Inflammatory macrophage treated with lipopolysaccharide for 4 hours (primary cell): ENCODE data around the gene HLCS.

Experiments used
- DNase-seq: peaks from one replicate; pipeline ENCODE4 v3.0.0-alpha.2; 2020

The HLCS gene

GRCh38 chr21:36713746-36714145, 252.7 kb downstream of the HLCS start:
- DNase-seq, result no peak

DNA sequence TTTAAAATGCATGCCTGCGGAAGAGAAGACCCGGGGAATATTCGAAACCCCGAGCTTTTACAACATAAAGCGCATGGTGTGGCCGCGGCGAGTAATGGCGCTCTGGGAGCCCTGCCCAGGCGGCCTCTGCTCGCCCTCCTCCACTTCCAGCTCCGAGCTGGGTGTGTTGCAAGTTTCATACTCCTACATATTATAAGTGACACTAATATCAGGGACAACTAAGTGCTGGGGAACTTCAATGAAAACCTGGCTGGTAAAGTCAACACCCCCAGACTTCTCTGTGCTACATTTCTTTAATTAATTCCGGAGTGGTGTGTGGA, 255.8 kb downstream of the HLCS start:
- peak; percentile 48 for DNase-seq

GRCh38 chr21:36709868-36710728, 256.4 kb downstream of the HLCS start:
- no peak for DNase-seq

GRCh38 chr21:36709030-36709867, 257.2 kb downstream of the HLCS start:
- no peak for DNase-seq

DNA sequence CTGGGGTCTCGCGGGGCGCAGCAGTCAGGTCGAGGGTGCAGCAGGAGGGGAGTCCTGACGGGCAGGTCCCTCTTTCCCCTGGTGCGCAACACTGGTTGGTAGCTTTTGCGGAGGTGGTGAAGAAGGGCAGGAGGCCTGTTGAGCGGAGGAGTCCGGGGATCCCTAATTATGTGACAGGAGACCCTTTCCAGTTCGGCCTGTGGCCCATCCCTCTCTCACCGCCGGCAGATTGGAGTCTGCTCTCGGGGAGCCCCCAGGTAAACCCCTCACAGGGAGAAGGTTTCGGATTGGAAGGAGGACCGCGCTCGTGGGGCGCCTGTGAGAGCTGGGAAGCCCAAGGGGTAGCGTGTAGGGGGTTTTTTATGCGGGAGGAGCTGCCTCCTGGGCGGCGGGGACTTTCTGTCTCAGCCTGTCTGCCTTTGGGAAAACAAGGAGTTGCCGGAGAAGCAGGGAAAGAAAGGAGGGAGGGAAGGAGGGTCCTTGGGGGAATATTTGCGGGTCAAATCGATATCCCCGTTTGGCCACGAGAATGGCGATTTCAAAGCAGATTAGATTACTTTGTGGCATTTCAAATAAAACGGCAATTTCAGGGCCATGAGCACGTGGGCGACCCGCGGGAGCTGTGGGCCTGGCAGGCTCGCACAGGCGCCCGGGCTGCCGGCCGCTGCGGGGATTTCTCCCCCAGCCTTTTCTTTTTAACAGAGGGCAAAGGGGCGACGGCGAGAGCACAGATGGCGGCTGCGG, 258.0 kb downstream of the HLCS start:
- DNase-seq, result no peak

- no peak for DNase-seq
Measured at GRCh38 chr21:36707763-36708285, 258.6 kb downstream of the HLCS start.

- DNase-seq, result no peak
Measured at GRCh38 chr21:36706951-36707762, 259.3 kb downstream of the HLCS start.

- no peak for DNase-seq
Measured at GRCh38 chr21:36706482-36706852, 260.0 kb downstream of the HLCS start.

DNA sequence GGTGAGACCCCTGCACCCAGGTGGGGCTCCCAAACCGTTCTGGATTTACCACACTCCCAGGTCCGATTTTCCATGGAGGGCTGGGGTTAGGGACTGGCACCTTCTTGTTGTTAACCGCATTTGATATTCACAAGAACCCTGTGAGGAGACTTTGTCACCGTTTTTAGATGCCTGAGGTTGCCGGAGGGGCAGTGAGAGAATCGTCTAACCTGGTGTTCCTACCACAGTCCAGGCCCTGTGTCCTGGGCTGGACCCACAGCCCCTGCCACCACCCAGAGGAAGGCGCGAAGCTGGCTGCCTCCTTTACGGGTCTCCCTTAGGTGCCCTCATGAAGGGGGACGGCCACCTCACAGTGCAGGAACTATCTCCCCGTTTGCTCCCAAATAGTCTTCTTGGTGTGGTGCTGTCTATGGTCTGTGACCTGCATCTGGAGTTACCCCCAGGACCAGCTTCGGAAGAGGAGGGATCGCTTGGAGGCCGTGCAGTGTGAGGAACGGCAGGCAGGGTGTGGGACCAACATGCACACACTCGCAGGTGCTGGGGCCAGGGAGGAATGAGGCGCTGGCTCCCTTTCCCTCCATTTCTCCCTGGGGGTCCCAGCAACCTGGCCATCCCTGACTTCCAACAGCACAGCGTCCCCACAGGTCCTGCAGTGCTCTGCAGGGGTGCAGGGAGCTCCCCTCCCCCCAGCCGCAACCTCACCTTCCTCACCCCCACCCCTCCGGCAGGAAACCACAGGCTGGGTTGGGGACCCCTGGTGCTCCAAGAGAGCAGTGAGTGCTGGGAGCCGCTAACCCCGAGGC, 260.6 kb downstream of the HLCS start:
- DNase-seq, result no peak

GRCh38 chr21:36704958-36705678, 261.4 kb downstream of the HLCS start:
- no peak for DNase-seq

DNA sequence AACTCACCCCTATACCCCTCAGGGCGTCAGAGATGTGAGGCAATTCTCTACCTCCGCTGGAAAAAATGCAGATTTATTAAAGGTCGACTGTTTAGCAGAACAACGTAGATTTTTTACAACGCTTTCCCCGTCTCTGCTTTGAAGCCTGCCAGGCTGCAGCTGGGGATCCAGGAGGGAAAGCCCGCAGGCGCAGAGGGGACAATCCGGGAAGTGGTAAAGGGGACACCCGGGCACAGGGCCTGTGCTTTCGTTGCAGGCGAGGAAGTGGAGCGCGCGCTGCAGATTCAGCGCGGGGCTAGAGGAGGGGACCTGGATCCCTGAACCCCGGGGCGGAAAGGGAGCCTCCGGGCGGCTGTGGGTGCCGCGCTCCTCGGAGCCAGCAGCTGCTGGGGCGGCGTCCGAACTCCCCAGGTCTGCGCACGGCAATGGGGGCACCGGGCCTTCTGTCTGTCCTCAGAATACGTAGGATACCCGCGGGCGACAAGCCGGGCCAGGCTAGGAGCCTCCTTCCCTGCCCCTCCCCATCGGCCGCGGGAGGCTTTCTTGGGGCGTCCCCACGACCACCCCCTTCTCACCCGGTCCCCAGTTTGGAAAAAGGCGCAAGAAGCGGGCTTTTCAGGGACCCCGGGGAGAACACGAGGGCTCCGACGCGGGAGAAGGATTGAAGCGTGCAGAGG, 262.1 kb downstream of the HLCS start:
- DNase-seq, result no peak

GRCh38 chr21:36703626-36704280, 262.7 kb downstream of the HLCS start:
- no peak for DNase-seq

DNA sequence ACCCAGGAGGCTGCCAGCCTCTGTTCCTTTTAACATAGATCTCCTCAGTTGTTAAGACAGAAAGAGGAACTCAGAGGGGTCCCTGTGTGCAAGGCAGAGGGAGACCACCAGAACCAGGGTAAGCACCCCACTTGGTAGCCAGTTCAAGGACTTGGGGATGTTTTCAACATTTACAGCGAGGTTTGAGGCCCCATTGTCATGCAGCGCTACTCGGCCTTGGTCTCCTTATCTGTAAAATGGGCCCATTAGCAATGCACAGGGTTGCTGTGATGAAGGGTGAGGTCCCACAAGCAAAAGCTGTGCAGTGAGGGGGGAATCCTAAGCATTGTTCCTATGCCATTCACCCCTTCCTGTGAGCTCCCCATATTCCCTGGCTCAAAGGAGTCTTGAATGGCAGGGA, 263.3 kb downstream of the HLCS start:
- DNase-seq, result no peak

DNA sequence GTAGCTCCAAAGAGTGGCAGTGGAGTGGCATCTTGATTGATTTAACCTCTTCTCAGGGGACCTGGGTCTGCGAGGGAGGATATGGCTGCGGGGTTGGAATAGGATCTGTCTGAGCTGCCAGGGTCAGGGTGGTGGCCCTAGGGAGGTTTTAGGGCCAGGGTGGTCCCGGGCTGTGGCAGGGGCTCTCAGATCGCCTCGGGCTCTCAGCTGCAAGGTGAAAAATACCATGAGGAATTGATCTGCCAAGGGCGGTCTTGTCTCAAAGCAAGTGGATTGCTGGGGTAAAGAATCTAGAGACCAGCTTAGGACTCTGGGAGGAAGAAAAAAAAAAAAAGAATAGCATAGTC, 263.9 kb downstream of the HLCS start:
- no peak for DNase-seq

- no peak for DNase-seq
Measured at GRCh38 chr21:36701756-36702621, 264.5 kb downstream of the HLCS start.

- no peak for DNase-seq
Measured at GRCh38 chr21:36700971-36701755, 265.3 kb downstream of the HLCS start.
